Caco-2 (cell line): ENCODE measurements around the gene LYST. TPM values are rescaled to one million over a fixed set of nuclear protein-coding genes. Genes with fewer than 3 reads are reported as not detected.

Experiments used
- BruUV-seq: library from RNA; stranded (reverse); fragments of 400-500 nt; replicated peaks from 2 replicates; lab custom pipeline; 2021; lab: Mats Ljungman, UMichigan
- CTCF ChIA-PET: fragments of 300-600 bp; sonication (Branson Sonifier 250); formaldehyde crosslinking; loops from one replicate; lab custom pipeline; 2022; ENCODE audit warnings: antibody characterized with exemption; lab: Charles Lee
- POLR2A ChIA-PET: fragments of 300-600 bp; sonication (Branson Sonifier 250); formaldehyde crosslinking; loops from one replicate; lab custom pipeline; 2022; ENCODE audit warnings: antibody characterized with exemption; lab: Charles Lee
- DNase-seq, 2 experiments: peaks; one replicate each; pipeline versions ENCODE4 v3.0.0 to v3.0.0-alpha.2; 2020 to 2022
- H3K27me3 ChIP-seq: replicated peaks from 2 replicates; pipeline ENCODE4 v1.6.0; 2011; ENCODE audit warnings: low read length; ENCODE audit not compliant: control insufficient read depth, insufficient read depth
- H3K36me3 ChIP-seq: 2 replicates; pipeline ENCODE4 v1.5.1; 2011; ENCODE audit warnings: low read length; ENCODE audit not compliant: control insufficient read depth, insufficient read depth
- H3K4me1 ChIP-seq: fragments of 250-450 bp; sonication (Bioruptor Pico); 2 replicates; pipeline ENCODE4 v1.5.1; 2020; ENCODE audit warnings: mild to moderate bottlenecking
- H3K4me3 ChIP-seq: 2 replicates; pipeline ENCODE4 v1.5.1; 2011; ENCODE audit warnings: low read depth, mild to moderate bottlenecking, control low read depth, low read length
- H3K9me3 ChIP-seq: fragments of 250-450 bp; sonication (Bioruptor Pico); 2 replicates; pipeline ENCODE4 v1.5.1; 2020; ENCODE audit warnings: mild to moderate bottlenecking, moderate library complexity
- H3K27ac Mint-ChIP-seq: one replicate; pipeline ENCODE4 v1.8.0; 2022; ENCODE audit warnings: mixed read lengths; ENCODE audit not compliant: unreplicated experiment
- H3K27me3 Mint-ChIP-seq: one replicate; pipeline ENCODE4 v1.8.0; 2022; ENCODE audit warnings: mixed read lengths; ENCODE audit not compliant: insufficient read depth, unreplicated experiment
- H3K36me3 Mint-ChIP-seq: one replicate; pipeline ENCODE4 v1.8.0; 2022; ENCODE audit warnings: mild to moderate bottlenecking, mixed read lengths; ENCODE audit not compliant: insufficient read depth, unreplicated experiment
- H3K4me1 Mint-ChIP-seq: one replicate; pipeline ENCODE4 v1.8.0; 2022; ENCODE audit warnings: low read depth, mixed read lengths; ENCODE audit not compliant: unreplicated experiment
- H3K4me3 Mint-ChIP-seq: one replicate; pipeline ENCODE4 v1.8.0; 2022; ENCODE audit warnings: mild to moderate bottlenecking, moderate library complexity, mixed read lengths; ENCODE audit not compliant: unreplicated experiment
- H3K9me3 Mint-ChIP-seq: one replicate; pipeline ENCODE4 v1.8.0; 2022; ENCODE audit warnings: mixed read lengths; ENCODE audit not compliant: unreplicated experiment
- intact Hi-C: fragments of 100-400 bp; cut with micrococcal nuclease; formaldehyde crosslinking; loops from one replicate; pipeline ENCODE4 v1.10.0; 2022; ENCODE audit not compliant: unreplicated experiment
- total RNA-seq: library from RNA; stranded (reverse); gene quantifications from 2 replicates; pipeline ENCODE4 v1.2.3, GENCODE V29; 2022
- TF ChIP-seq, protein P1 (sequence below), 2 experiments: fragments of 200-600 bp in 1 of 2; IDR thresholded peaks; 1 replicate in 1 of 2; 2 replicates in 1 of 2; pipeline versions ENCODE4 v1.5.1 to v1.8.0; 2011 to 2022; ENCODE audit warnings: antibody characterized with exemption in 1 of 2, control low read depth in 1 of 2, inconsistent platforms in 1 of 2, low read depth in 1 of 2, low read length in 1 of 2, mild to moderate bottlenecking in 1 of 2, moderate library complexity in 1 of 2; ENCODE audit not compliant: insufficient read depth in 1 of 2, severe bottlenecking in 1 of 2, unreplicated experiment in 1 of 2

Gene LYST
- total RNA-seq, 1 experiment from 2014 or later: 5.6 TPM

DNA sequence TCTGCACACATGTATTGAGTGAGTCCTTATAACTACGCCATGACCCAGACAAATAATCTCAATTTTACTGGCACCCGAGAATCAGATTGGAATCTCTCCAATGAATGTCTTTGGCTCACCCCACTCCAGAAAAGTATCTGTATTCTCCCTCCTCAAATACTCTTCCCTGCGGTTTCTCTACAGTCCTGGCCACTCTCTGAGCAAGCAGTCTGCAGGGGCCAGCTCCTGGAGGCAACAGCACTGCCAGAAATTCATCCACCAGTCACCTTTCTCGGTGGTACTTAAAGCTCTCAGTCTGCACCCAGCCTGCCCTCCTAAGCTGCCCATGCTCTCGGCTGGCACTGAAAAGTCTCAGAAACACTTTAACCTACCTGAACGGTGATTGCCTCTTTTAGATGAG is 16.1 kb upstream of the LYST start:
- intact Hi-C loops: no loop called here

DNA sequence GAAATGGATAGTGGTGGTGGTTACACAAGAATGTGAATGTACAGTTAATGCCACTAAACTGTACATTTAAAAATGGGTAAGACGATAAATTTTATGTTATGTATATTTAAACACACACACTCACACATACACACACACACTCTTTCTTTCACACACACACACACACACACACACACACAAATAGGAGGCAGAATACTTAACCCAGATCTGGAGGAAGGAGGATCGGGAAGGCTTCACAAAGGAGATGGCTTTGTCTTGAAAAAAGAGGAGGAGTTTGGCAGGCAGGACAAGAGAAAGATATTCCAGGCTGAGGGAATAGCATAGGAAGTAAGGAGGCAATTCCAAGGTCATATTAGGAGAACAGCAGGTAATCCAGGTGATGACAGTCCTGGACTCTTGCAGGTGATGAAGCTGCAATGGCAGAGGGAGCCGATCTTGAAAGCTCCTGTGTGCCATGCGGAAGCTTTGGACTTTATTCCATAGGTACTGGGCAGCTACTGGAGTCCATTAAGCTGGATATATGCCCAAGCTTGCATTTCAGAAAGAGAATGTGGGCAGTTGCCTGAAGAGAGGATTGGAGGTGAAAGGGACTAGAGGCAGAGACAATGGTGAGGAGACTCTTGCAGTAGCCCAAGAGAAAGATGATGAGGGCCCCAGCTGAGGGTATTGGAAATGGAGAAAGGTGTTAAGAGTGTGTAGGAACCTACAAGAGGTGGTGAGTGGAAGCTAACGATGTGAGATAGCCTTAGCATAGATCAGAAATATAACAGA is 15.4 kb upstream of the LYST start:
- intact Hi-C loops: no loop called here
- POLR2A ChIA-PET: no interaction called here
- Mint-ChIP-seq H3K36me3 (no peaks in the 10 kb centered on the region), H3K27me3 (no peaks in the 10 kb centered on the region), H3K27ac (no peak overlapping the region), H3K9me3 (no peaks in the 10 kb centered on the region), H3K4me3 (no peak overlapping the region), H3K4me1 (peaks cover 9% of the 10 kb centered on the region)
- no peaks in the 10 kb centered on the region for H3K36me3 ChIP-seq
- no peaks in the 10 kb centered on the region for H3K27me3 ChIP-seq
- TF ChIP-seq, protein P1, sequence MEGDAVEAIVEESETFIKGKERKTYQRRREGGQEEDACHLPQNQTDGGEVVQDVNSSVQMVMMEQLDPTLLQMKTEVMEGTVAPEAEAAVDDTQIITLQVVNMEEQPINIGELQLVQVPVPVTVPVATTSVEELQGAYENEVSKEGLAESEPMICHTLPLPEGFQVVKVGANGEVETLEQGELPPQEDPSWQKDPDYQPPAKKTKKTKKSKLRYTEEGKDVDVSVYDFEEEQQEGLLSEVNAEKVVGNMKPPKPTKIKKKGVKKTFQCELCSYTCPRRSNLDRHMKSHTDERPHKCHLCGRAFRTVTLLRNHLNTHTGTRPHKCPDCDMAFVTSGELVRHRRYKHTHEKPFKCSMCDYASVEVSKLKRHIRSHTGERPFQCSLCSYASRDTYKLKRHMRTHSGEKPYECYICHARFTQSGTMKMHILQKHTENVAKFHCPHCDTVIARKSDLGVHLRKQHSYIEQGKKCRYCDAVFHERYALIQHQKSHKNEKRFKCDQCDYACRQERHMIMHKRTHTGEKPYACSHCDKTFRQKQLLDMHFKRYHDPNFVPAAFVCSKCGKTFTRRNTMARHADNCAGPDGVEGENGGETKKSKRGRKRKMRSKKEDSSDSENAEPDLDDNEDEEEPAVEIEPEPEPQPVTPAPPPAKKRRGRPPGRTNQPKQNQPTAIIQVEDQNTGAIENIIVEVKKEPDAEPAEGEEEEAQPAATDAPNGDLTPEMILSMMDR (IDR thresholded peaks at IDR 0.05; ENCODE audit: insufficient read depth in 1 of 2, low read depth in 1 of 2, low read length in 1 of 2, severe bottlenecking in 1 of 2, unreplicated experiment in 1 of 2): no peak
- H3K4me3 ChIP-seq: no peak overlapping the region
- CTCF ChIA-PET: no interaction called here
- no TSS peak for BruUV-seq
- no peak for DNase-seq
- peaks cover 13% of the 10 kb centered on the region; the same call in 1 of the 2 replicates for H3K4me1 ChIP-seq
- H3K9me3 ChIP-seq: no peaks in the 10 kb centered on the region

More for the DNA sequence above, 16.1 kb upstream of the LYST start:
- no peaks in the 10 kb centered on the region for H3K9me3 Mint-ChIP-seq
- H3K36me3 ChIP-seq: no peaks in the 10 kb centered on the region
- no peaks in the 10 kb centered on the region for H3K36me3 Mint-ChIP-seq
- DNase-seq: no peak
- TF ChIP-seq, protein P1 (IDR thresholded peaks at IDR 0.05; ENCODE audit: insufficient read depth in 1 of 2, low read depth in 1 of 2, low read length in 1 of 2, severe bottlenecking in 1 of 2, unreplicated experiment in 1 of 2): no peak
- no peak overlapping the region for H3K27ac Mint-ChIP-seq
- no peaks in the 10 kb centered on the region for H3K27me3 ChIP-seq
- H3K4me3 ChIP-seq: no peak overlapping the region
- peaks cover 13% of the 10 kb centered on the region; the same call in 1 of the 2 replicates for H3K4me1 ChIP-seq
- ChIA-PET CTCF (no interaction called here), POLR2A (no interaction called here)
- no TSS peak for BruUV-seq
- peaks cover 11% of the 10 kb centered on the region for H3K4me1 Mint-ChIP-seq
- H3K27me3 Mint-ChIP-seq: no peaks in the 10 kb centered on the region
- H3K4me3 Mint-ChIP-seq: no peak overlapping the region
- no peaks in the 10 kb centered on the region for H3K9me3 ChIP-seq

DNA sequence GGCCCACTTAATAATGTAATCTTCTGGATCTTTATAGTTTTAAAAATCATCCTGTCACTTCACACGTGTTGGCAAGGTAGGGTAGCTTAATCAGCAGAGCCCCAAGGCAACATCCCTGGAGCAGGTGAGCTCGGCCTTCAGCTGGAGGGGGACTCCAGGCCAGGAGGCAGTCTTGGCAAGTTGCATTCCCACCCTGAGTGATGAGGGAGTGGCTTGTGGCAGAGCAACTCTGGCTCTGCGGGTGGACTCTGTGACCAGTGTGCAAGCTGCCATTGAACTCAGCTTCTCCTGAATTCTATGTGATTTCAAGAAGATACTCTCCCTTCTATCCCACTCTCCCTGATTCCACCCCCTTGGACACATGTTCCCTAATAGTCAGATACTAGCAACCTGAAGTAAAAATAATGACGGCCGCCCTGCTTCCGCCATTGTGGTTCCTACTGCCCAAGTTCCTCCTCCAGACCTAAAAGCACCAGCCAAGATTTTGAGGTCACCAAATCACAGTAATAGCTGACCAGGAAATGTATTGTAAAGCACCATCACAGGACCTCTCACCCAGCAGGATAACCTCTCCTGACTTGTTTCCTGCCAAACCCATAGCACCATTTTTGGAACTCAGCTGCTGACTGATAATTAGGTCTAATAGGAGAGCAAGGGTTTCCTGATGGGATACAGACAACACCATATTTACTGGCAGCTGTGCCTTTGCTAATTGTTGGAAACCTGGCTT is 11.5 kb upstream of the LYST start:
- no peaks in the 10 kb centered on the region for H3K4me1 ChIP-seq
- no peak for DNase-seq
- H3K36me3 ChIP-seq: no peaks in the 10 kb centered on the region
- no peak overlapping the region for H3K4me3 ChIP-seq
- CTCF ChIA-PET: no interaction called here
- intact Hi-C loops: no loop called here
- no TSS peak for BruUV-seq
- H3K36me3 Mint-ChIP-seq: no peaks in the 10 kb centered on the region
- H3K9me3 Mint-ChIP-seq: no peaks in the 10 kb centered on the region
- no peaks in the 10 kb centered on the region for H3K9me3 ChIP-seq
- no peaks in the 10 kb centered on the region for H3K27me3 ChIP-seq
- H3K4me3 Mint-ChIP-seq: no peak overlapping the region
- POLR2A ChIA-PET: no interaction called here
- H3K4me1 Mint-ChIP-seq: no peaks in the 10 kb centered on the region
- no peak overlapping the region for H3K27ac Mint-ChIP-seq
- no peaks in the 10 kb centered on the region for H3K27me3 Mint-ChIP-seq
- TF ChIP-seq, protein P1 (IDR thresholded peaks at IDR 0.05; ENCODE audit: insufficient read depth in 1 of 2, low read depth in 1 of 2, low read length in 1 of 2, severe bottlenecking in 1 of 2, unreplicated experiment in 1 of 2): no peak
